ENCODE data around the gene ASPSCR1. TPM values are rescaled to one million over a fixed set of nuclear protein-coding genes. Genes with fewer than 3 reads are reported as not detected.

Gene ASPSCR1
- total and polyA plus RNA-seq, 2 of the 4 experiments (the other 2 are of a cell fraction): 7.2 to 17.2 TPM

DNA sequence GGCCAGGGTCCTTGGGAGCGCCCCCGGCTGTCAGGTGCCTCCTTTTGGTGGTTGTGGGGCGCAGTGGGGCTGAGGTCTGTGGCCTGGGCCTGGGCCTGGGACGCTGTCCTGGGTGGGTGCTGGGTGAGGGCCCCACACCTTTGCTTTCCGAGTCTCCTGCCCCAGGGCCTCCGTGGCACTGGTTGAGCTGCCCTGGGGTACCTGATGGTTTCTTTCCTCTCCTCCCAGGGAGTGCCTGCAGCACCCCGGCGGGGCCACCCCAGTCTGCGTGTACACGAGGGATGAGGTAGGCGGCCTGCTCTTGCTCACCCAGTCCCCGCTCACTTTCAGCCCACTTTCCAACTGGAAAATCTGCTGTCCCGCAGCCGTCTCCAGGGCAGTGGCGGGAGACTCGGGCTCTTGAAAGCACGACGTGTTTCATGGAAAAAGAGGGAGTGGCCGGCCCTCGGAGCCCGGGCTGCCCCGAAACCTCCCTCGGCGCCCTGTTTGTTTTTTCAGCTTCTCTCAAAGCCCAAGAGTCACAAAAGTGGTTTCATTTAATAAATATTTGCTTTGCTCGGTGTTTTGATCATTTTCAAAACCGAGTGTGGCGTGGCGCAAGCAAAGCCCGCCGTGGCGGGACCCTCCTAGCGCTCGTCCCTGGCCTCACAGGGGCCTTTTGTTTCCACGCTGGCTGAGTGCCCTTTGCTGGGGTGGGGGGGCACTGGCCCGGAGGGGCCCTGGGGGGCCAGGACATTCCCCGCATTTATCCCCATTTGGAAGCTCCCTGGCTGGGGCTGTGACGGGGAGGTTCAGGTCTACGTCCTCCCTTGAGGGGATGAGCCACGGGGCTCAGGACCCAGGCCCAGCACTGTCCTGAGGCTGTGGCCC lies 17.4 kb downstream of the ASPSCR1 start:
- Histone ChIP-seq H4K8ac (ENCODE audit: low read depth in 2 of 2, low read length in 2 of 2) (no peak overlapping the region), H4K5ac (ENCODE audit: low read depth, low read length) (no peak overlapping the region), H2BK120ac (ENCODE audit: low read depth, low read length) (no peak overlapping the region), H3K9me3 (ENCODE audit: control insufficient read depth, insufficient read depth, low read length) (no peaks in the 10 kb centered on the region), H3K4me3 (ENCODE audit: insufficient read depth, low read depth, low read length) (no peak overlapping the region), H4K20me1 (ENCODE audit: insufficient read depth, low read length) (peaks cover 6% of the 10 kb centered on the region), H3K14ac (replicated peaks; ENCODE audit: low read depth, low read length) (no peak overlapping the region), H3K27me3 (ENCODE audit: control insufficient read depth, insufficient read depth, low read length) (no peaks in the 10 kb centered on the region), H3K4me2 (ENCODE audit: low read depth, low read length) (no peak overlapping the region), H3K4me1 (ENCODE audit: control insufficient read depth, insufficient read depth, low read length) (peaks cover 13% of the 10 kb centered on the region), H3K79me1 (ENCODE audit: low read depth in 1 of 2, low read length in 2 of 2) (peaks cover 9 to 22% of the 10 kb centered on the region in 2 experiments; a peak in 3 of 4 replicates), H2AK5ac (ENCODE audit: low read depth, low read length) (no peak overlapping the region), H2AFZ (replicated peaks; ENCODE audit: low read length, poor library complexity) (no peak overlapping the region), H3K36me3 (ENCODE audit: control insufficient read depth, insufficient read depth, low read length) (peaks cover 10% of the 10 kb centered on the region; the same call in 1 of the 2 replicates), H2AK9ac (replicated peaks; ENCODE audit: low read depth, low read length, poor library complexity) (peak overlapping the region; percentile 19), H3K4ac (ENCODE audit: low read depth, low read length) (no peak overlapping the region), H4K91ac (ENCODE audit: insufficient read depth, low read depth, low read length) (no peak overlapping the region), H3K9ac (ENCODE audit: low read depth, low read length) (no peak overlapping the region), H3K23ac (ENCODE audit: low read depth, low read length) (no peak overlapping the region), H2BK5ac (ENCODE audit: low read depth, low read length, poor library complexity, severe bottlenecking) (no peak overlapping the region), H3K18ac (ENCODE audit: low read depth, low read length) (no peak overlapping the region), H2BK15ac (ENCODE audit: low read depth, low read length) (no peak overlapping the region), H2BK20ac (ENCODE audit: low read depth, low read length) (no peak overlapping the region), H3K56ac (ENCODE audit: extremely low read depth, insufficient read depth, low read length) (no peak overlapping the region), H3K27ac (ENCODE audit: insufficient read depth, low read length) (no peak overlapping the region), H3K9me1 (ENCODE audit: insufficient read depth, low read length) (no peaks in the 10 kb centered on the region)
- in situ Hi-C loops (cut with MboI; ENCODE audit: low sequenced_read_pairs) (no loop called here), dilution Hi-C loops (cut with HindIII; ENCODE audit: low sequenced_read_pairs, unreplicated experiment) (no loop called here), intact Hi-C loops (cut with micrococcal nuclease) (no loop called here)
- ChIA-PET CTCF (no interaction called here), POLR2A (ENCODE audit: unreplicated experiment) (no interaction called here)
- BruUV-seq (replicated peaks): no TSS peak
- ATAC-seq (ENCODE audit: low read depth): no peak
- DNase-seq: no peak
- 89% methylated on average over 5 of the region's 39 CpGs; no CpG with 5 or more reads in 1 of the 2 experiments for WGBS, 2 experiments (ENCODE audit: extremely low coverage in 2 of 2, insufficient read length in 1 of 2)
- TF ChIP-seq RFX5 (IDR thresholded peaks at IDR 0.05; ENCODE audit: low read depth, low read length) (no peak), NFE2L2 (IDR thresholded peaks at IDR 0.05; ENCODE audit: low read depth, low read length) (no peak), CHD1 (IDR thresholded peaks at IDR 0.05; ENCODE audit: low read depth, low read length) (no peak), RCOR1 (IDR thresholded peaks at IDR 0.05; ENCODE audit: insufficient replicate concordance, low read length) (no peak), MXI1 (IDR thresholded peaks at IDR 0.05; ENCODE audit: borderline replicate concordance, low read depth, low read length) (no peak), MAZ (IDR thresholded peaks at IDR 0.05; ENCODE audit: borderline replicate concordance, low read depth, low read length) (no peak), CEBPB (IDR thresholded peaks at IDR 0.05; ENCODE audit: low read depth, low read length) (no peak), MAFK (IDR thresholded peaks at IDR 0.05; ENCODE audit: low read depth, low read length) (no peak), RAD21 (IDR thresholded peaks at IDR 0.05; ENCODE audit: low read length) (no peak), FOS (IDR thresholded peaks at IDR 0.05; ENCODE audit: low read depth, low read length) (no peak), POLR2A (IDR thresholded peaks at IDR 0.05; ENCODE audit: low read depth, low read length) (no peak), SMC3 (IDR thresholded peaks at IDR 0.05; ENCODE audit: low read depth, low read length) (no peak)
- TF ChIP-seq, protein P1, sequence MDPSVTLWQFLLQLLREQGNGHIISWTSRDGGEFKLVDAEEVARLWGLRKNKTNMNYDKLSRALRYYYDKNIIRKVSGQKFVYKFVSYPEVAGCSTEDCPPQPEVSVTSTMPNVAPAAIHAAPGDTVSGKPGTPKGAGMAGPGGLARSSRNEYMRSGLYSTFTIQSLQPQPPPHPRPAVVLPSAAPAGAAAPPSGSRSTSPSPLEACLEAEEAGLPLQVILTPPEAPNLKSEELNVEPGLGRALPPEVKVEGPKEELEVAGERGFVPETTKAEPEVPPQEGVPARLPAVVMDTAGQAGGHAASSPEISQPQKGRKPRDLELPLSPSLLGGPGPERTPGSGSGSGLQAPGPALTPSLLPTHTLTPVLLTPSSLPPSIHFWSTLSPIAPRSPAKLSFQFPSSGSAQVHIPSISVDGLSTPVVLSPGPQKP (IDR thresholded peaks at IDR 0.05; ENCODE audit: borderline replicate concordance, low read depth, low read length): no peak
- TF ChIP-seq, protein P2, sequence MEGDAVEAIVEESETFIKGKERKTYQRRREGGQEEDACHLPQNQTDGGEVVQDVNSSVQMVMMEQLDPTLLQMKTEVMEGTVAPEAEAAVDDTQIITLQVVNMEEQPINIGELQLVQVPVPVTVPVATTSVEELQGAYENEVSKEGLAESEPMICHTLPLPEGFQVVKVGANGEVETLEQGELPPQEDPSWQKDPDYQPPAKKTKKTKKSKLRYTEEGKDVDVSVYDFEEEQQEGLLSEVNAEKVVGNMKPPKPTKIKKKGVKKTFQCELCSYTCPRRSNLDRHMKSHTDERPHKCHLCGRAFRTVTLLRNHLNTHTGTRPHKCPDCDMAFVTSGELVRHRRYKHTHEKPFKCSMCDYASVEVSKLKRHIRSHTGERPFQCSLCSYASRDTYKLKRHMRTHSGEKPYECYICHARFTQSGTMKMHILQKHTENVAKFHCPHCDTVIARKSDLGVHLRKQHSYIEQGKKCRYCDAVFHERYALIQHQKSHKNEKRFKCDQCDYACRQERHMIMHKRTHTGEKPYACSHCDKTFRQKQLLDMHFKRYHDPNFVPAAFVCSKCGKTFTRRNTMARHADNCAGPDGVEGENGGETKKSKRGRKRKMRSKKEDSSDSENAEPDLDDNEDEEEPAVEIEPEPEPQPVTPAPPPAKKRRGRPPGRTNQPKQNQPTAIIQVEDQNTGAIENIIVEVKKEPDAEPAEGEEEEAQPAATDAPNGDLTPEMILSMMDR (conservative IDR thresholded peaks at IDR 0.05; ENCODE audit: low read depth, low read length): no peak
- TF ChIP-seq, protein P3, sequence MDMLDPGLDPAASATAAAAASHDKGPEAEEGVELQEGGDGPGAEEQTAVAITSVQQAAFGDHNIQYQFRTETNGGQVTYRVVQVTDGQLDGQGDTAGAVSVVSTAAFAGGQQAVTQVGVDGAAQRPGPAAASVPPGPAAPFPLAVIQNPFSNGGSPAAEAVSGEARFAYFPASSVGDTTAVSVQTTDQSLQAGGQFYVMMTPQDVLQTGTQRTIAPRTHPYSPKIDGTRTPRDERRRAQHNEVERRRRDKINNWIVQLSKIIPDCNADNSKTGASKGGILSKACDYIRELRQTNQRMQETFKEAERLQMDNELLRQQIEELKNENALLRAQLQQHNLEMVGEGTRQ (IDR thresholded peaks at IDR 0.05; ENCODE audit: low read depth, low read length): no peak
